ENCODE measurements around the gene F2RL1.

F2RL1 gene

DNA sequence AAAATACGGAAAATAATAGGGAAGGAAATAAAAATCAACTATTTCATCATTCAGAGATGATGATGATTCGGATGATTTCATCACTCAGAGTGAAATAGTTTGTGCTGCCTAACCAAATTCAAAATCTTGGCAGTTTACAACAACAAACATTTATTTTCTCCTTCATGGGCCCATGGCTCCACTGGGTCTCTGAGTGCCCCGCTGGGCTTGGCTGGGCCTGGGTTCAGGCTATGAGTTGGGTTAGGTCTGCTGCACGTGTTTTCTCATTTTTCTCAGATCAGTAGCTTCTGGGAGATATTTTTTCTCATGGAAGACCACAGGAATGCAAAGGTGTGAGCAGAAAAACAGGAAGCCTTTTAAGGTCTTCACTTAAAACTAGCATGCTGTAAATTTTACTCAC is 24.0 kb upstream of the F2RL1 start:
- no peak for DNase-seq (ENCODE audit: low read depth)
- H3K4me3 ChIP-seq (ENCODE audit: low read depth, low read length): no peak overlapping the region
- TF ChIP-seq, protein P1, sequence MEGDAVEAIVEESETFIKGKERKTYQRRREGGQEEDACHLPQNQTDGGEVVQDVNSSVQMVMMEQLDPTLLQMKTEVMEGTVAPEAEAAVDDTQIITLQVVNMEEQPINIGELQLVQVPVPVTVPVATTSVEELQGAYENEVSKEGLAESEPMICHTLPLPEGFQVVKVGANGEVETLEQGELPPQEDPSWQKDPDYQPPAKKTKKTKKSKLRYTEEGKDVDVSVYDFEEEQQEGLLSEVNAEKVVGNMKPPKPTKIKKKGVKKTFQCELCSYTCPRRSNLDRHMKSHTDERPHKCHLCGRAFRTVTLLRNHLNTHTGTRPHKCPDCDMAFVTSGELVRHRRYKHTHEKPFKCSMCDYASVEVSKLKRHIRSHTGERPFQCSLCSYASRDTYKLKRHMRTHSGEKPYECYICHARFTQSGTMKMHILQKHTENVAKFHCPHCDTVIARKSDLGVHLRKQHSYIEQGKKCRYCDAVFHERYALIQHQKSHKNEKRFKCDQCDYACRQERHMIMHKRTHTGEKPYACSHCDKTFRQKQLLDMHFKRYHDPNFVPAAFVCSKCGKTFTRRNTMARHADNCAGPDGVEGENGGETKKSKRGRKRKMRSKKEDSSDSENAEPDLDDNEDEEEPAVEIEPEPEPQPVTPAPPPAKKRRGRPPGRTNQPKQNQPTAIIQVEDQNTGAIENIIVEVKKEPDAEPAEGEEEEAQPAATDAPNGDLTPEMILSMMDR (IDR thresholded peaks at IDR 0.05; ENCODE audit: control insufficient read depth, extremely low read depth, insufficient read depth): no peak

DNA sequence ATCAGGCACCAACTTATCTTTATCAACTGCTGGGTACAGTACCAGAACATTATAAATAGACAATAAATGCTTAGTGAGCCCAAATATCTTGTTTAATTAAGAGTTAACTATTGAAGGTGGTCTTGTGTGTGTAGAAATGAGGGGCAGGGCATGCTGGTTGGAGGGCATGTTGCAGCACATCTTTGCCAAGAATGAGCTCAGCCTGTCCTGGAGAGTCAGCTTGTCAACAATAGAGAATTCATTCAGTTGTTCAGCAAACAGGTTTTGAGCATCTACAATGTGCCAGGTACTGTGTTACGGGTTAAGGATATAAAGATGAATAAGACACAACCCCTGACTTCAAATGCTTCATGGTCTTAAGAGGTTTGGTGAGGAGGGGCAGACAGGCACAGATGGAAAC is 19.2 kb upstream of the F2RL1 start:
- no peak overlapping the region for H3K4me3 ChIP-seq (ENCODE audit: low read depth, low read length)
- TF ChIP-seq, protein P1 (IDR thresholded peaks at IDR 0.05; ENCODE audit: control insufficient read depth, extremely low read depth, insufficient read depth): no peak
- DNase-seq (ENCODE audit: low read depth): no peak

DNA sequence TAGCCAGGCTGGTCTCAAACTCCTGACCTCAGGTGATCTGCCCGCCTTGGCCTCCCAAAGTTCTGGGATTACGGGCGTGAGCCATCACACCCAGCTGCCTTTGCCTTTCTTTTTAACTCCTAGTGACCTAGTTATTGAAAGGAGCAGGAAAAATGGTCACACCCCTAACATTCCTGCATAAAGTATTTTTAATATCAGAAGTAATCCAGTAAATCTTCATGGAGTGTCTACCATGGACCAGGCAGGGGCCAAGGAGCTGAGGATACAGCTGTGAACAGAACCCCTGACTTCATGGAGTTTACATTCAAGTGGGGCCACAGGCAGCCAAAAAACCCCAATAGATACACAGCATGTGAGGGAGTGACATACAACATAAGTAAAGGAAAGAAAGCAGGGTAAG is 18.3 kb upstream of the F2RL1 start:
- TF ChIP-seq, protein P1 (IDR thresholded peaks at IDR 0.05; ENCODE audit: control insufficient read depth, extremely low read depth, insufficient read depth): no peak
- H3K4me3 ChIP-seq (ENCODE audit: low read depth, low read length): no peak overlapping the region
- DNase-seq (ENCODE audit: low read depth): no peak

DNA sequence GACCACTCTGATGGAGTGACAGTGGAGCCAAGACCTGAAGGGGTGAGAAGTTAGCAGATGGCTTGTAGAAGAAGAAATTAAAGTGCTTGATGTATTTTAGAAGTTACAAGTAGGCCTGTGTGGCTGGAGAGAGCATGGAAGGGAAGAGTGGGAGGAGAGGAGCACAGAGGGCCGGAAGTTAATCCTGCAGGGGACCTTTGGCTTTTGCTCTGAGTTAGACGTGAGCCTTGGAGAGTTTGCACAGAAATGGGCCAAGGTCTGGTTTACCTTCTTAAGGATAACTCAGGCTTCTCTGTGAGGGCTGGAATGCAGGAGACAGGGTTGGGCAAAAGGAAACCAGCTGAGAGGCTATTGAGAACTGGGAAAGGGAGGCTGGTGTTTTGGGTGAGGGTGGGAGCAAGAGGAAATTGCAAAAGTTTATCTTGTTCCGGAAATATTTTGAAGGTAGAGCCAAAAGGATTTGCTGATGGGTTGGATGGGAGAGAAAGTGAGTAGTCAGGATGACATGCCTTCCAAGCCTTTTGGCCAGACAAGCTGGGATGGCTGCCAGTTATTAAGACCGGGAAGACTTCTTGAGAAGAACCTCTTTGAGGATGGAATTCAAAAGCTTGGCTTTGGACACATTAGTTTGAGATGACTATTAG is 17.5 kb upstream of the F2RL1 start:
- no peak for DNase-seq (ENCODE audit: low read depth)

DNA sequence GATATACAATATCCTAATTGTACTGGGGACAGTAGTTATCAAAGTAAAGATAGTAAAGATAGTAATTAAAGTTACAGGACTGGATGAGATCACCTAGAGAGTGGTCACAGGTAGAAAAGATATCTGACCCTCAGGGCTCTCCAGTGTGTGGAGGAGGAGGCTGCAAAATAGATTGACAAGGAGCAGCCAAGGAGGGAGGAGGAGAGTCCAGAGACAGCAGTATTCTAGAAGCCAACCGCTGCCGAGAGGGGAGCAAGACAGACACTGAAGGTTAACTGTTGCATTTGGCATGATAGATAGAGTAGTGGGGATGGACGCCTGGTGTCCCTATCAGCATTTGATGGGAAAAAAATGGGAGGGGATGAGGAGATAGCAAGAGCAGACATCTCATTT is 17.0 kb upstream of the F2RL1 start:
- no peak for DNase-seq (ENCODE audit: low read depth)
- H3K4me3 ChIP-seq (ENCODE audit: low read depth, low read length): no peak overlapping the region
- TF ChIP-seq, protein P1 (IDR thresholded peaks at IDR 0.05; ENCODE audit: control insufficient read depth, extremely low read depth, insufficient read depth): no peak

More for the DNA sequence above, 17.5 kb upstream of the F2RL1 start:
- TF ChIP-seq, protein P1 (IDR thresholded peaks at IDR 0.05; ENCODE audit: control insufficient read depth, extremely low read depth, insufficient read depth): no peak
- H3K4me3 ChIP-seq (ENCODE audit: low read depth, low read length): no peak overlapping the region

DNA sequence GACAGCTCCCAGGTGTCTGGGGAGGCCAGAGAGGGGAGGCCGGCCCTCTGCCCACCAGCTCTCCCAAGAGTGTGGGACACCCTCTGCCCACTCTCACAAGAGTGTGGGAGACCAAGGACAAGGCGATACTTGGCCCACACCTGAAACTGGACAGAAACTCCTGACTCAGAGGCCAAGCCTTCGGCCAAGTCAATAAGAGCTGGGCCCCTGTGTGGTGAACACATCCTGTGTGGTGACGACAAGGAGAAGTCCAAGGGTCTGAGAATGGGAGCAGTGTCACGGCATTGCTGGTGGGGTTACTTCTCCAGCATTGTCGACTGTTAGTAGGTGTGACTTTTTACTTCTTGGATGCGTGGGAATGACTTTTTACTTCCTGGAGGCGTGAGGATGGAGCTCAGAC is 14.6 kb upstream of the F2RL1 start:
- DNase-seq (ENCODE audit: low read depth): no peak
- H3K4me3 ChIP-seq (ENCODE audit: low read depth, low read length): no peak overlapping the region
- TF ChIP-seq, protein P1 (IDR thresholded peaks at IDR 0.05; ENCODE audit: control insufficient read depth, extremely low read depth, insufficient read depth): no peak

Data from LNCaP clone FGC (cell line).